Naive thymus-derived CD8-positive, alpha-beta T cell (primary cell): Measurements from ENCODE around the gene CMTM5. TPM values are rescaled to one million over a fixed set of nuclear protein-coding genes. Genes with fewer than 3 reads are reported as not detected.

ENCODE experiments used
- ATAC-seq, 2 donors: fragments of 150-1000 bp; cut with Tn5 transposase in 1 of 2; sonication (Bioruptor Pico), chemical (Tn5 transposase) in 1 of 2; 1 replicate in 1 of 2; 2 replicates in 1 of 2; pipeline ENCODE4 v1.10.0; 2021; ENCODE audit warnings: mild to moderate bottlenecking in 2 of 2, moderate library complexity in 2 of 2
- POLR2A ChIA-PET: fragments of 350-600 bp; sonication (Branson Sonifier 250); formaldehyde crosslinking; loops from one replicate; lab custom pipeline; 2021; ENCODE audit warnings: antibody characterized with exemption; lab: Charles Lee
- DNase-seq, 10 donors: peaks; one replicate each; pipeline versions ENCODE4 v3.0.0 to v3.0.0-alpha.2; 2020 to 2022
- H3K27ac Mint-ChIP-seq, 10 donors: one replicate each; pipeline ENCODE4 v1.8.0; 2020 to 2022; ENCODE audit warnings: mild to moderate bottlenecking in 10 of 10, mixed read lengths in 10 of 10, moderate library complexity in 4 of 10, inconsistent platforms in 1 of 10
- H3K27me3 Mint-ChIP-seq, 5 donors: one replicate each; pipeline ENCODE4 v1.8.0; 2021 to 2022; ENCODE audit warnings: mixed read lengths in 5 of 5
- H3K36me3 Mint-ChIP-seq, 3 donors: one replicate each; pipeline ENCODE4 v1.8.0; 2020 to 2022; ENCODE audit warnings: mixed read lengths in 3 of 3, mild to moderate bottlenecking in 2 of 3, inconsistent platforms in 1 of 3
- H3K4me1 Mint-ChIP-seq, 4 donors: one replicate each; pipeline ENCODE4 v1.8.0; 2021 to 2022; ENCODE audit warnings: mixed read lengths in 4 of 4
- H3K4me3 Mint-ChIP-seq, 10 donors: one replicate each; pipeline ENCODE4 v1.8.0; 2020 to 2022; ENCODE audit warnings: mild to moderate bottlenecking in 10 of 10, mixed read lengths in 10 of 10, moderate library complexity in 6 of 10, inconsistent platforms in 1 of 10
- H3K9me3 Mint-ChIP-seq, 9 donors: one replicate each; pipeline ENCODE4 v1.8.0; 2020 to 2022; ENCODE audit warnings: mixed read lengths in 9 of 9, mild to moderate bottlenecking in 3 of 9, inconsistent platforms in 1 of 9, moderate library complexity in 1 of 9
- polyA plus RNA-seq, 3 donors: library from polyadenylated mRNA; unstranded; fragments of 300-500 nt; fragmentation: Illumina TruSeq; gene quantifications; one replicate each; pipeline ENCODE4 v1.2.3, GENCODE V29; 2021
- total RNA-seq, 8 experiments: library from RNA in 2 of 8; stranded (reverse) in 2 of 8; gene quantifications; one replicate each; pipeline ENCODE4 v1.2.3 and lab custom pipeline; 2021 to 2026

The CMTM5 gene
- total and polyA plus RNA-seq, 5 experiments from 2014 or later: not detected

GRCh38 chr14:23372509-23372908, 4.3 kb upstream of the CMTM5 start, which contains the start of gene IL25:
TSS of gene IL25 (plus strand) at chr14:23372809.
- peaks cover 1 to 18% (median 10%) of the 10 kb centered on the region in 5 donors for H3K27me3 Mint-ChIP-seq
- DNase-seq (no peak), ATAC-seq (no peak)
- H3K27ac Mint-ChIP-seq: no peak within 1 kb of the TSS
- H3K4me3 Mint-ChIP-seq: no peak within 1 kb of the TSS
- H3K36me3 Mint-ChIP-seq: no peaks in the 10 kb centered on the region
- H3K9me3 Mint-ChIP-seq: no peaks in the 10 kb centered on the region
- POLR2A ChIA-PET: no interaction called here
- H3K4me1 Mint-ChIP-seq: peaks cover 0 to 2% (median 0%) of the 10 kb centered on the region in 4 donors

GRCh38 chr14:23373041-23373440, 3.8 kb upstream of the CMTM5 start:
- ATAC-seq: no peak
- DNase-seq: no peak
- Mint-ChIP-seq H3K4me1 (peaks cover 0 to 2% (median 0%) of the 10 kb centered on the region in 4 donors), H3K27me3 (peaks cover 1 to 18% (median 7%) of the 10 kb centered on the region in 5 donors), H3K4me3 (no peak overlapping the region), H3K27ac (no peak overlapping the region), H3K36me3 (no peaks in the 10 kb centered on the region), H3K9me3 (no peaks in the 10 kb centered on the region)
- POLR2A ChIA-PET: no interaction called here

GRCh38 chr14:23375527-23376251, 1.2 kb upstream of the CMTM5 start:
- Mint-ChIP-seq H3K36me3 (no peaks in the 10 kb centered on the region), H3K27me3 (peaks cover 0 to 20% (median 4%) of the 10 kb centered on the region in 5 donors), H3K27ac (no peak overlapping the region), H3K9me3 (no peaks in the 10 kb centered on the region), H3K4me1 (peaks cover 0 to 2% (median 0%) of the 10 kb centered on the region in 4 donors), H3K4me3 (no peak overlapping the region)
- POLR2A ChIA-PET: no interaction called here
- DNase-seq (no peak), ATAC-seq (no peak)

GRCh38 chr14:23377198-23377550, 328 bp downstream of the CMTM5 start:
- no peak overlapping the region for H3K27ac Mint-ChIP-seq
- DNase-seq (no peak), ATAC-seq (no peak)
- H3K27me3 Mint-ChIP-seq: peaks cover 0 to 27% (median 10%) of the 10 kb centered on the region in 5 donors
- H3K36me3 Mint-ChIP-seq: no peaks in the 10 kb centered on the region
- H3K4me1 Mint-ChIP-seq: peaks cover 0 to 2% (median 0%) of the 10 kb centered on the region in 4 donors
- no peak overlapping the region for H3K4me3 Mint-ChIP-seq
- POLR2A ChIA-PET: no interaction called here
- H3K9me3 Mint-ChIP-seq: no peaks in the 10 kb centered on the region

GRCh38 chr14:23377573-23378563, 1.0 kb downstream of the CMTM5 start:
- peaks cover 0 to 34% (median 10%) of the 10 kb centered on the region in 5 donors for H3K27me3 Mint-ChIP-seq
- H3K4me1 Mint-ChIP-seq: peaks cover 0 to 2% (median 0%) of the 10 kb centered on the region in 4 donors
- no peak overlapping the region for H3K27ac Mint-ChIP-seq
- DNase-seq (no peak), ATAC-seq (no peak)
- POLR2A ChIA-PET: no interaction called here
- H3K4me3 Mint-ChIP-seq: no peak overlapping the region
- no peaks in the 10 kb centered on the region for H3K36me3 Mint-ChIP-seq
- no peaks in the 10 kb centered on the region for H3K9me3 Mint-ChIP-seq

- Mint-ChIP-seq H3K4me1 (peaks cover 0 to 2% (median 0%) of the 10 kb centered on the region in 4 donors), H3K27me3 (peaks cover 0 to 36% (median 10%) of the 10 kb centered on the region in 5 donors), H3K4me3 (no peak overlapping the region), H3K27ac (peak overlapping the region in 2 of 10 donors; percentile 57 to 66), H3K36me3 (no peaks in the 10 kb centered on the region), H3K9me3 (no peaks in the 10 kb centered on the region)
- no peak for ATAC-seq
- POLR2A ChIA-PET: no interaction called here
- DNase-seq: no peak
Measured at GRCh38 chr14:23378612-23379220, 1.9 kb downstream of the CMTM5 start.

- Mint-ChIP-seq H3K27me3 (peaks cover 0 to 36% (median 10%) of the 10 kb centered on the region in 5 donors), H3K36me3 (no peaks in the 10 kb centered on the region), H3K9me3 (no peaks in the 10 kb centered on the region), H3K4me1 (peaks cover 0 to 2% (median 0%) of the 10 kb centered on the region in 4 donors), H3K4me3 (no peak overlapping the region), H3K27ac (no peak overlapping the region)
- POLR2A ChIA-PET: interaction anchor here (1.3 to 1.8 kb wide), 2 partner anchors 53 to 58 kb away, joined by 4 to 8 read pairs; partner anchors contain the start of gene PABPN1
- DNase-seq (peak; percentile 47 to 84 (median 66)), ATAC-seq (peak; percentile 88 to 100)
Measured at GRCh38 chr14:23379366-23380196, 2.7 kb downstream of the CMTM5 start.

- peaks cover 0 to 36% (median 10%) of the 10 kb centered on the region in 5 donors for H3K27me3 Mint-ChIP-seq
- ATAC-seq (peak in 1 of 2 donors; percentile 36), DNase-seq (no peak)
- no peak overlapping the region for H3K27ac Mint-ChIP-seq
- POLR2A ChIA-PET: interaction anchor here (1.3 to 1.8 kb wide), 2 partner anchors 54 to 59 kb away, joined by 4 to 8 read pairs; partner anchors contain the start of gene PABPN1
- no peak overlapping the region for H3K4me3 Mint-ChIP-seq
- no peaks in the 10 kb centered on the region for H3K9me3 Mint-ChIP-seq
- H3K36me3 Mint-ChIP-seq: no peaks in the 10 kb centered on the region
- H3K4me1 Mint-ChIP-seq: peaks cover 0 to 2% (median 0%) of the 10 kb centered on the region in 4 donors
Measured at GRCh38 chr14:23380197-23380914, 3.5 kb downstream of the CMTM5 start.

GRCh38 chr14:23380976-23381375, 4.1 kb downstream of the CMTM5 start:
- no peak for DNase-seq
- ATAC-seq: no peak
- POLR2A ChIA-PET: interaction anchor here (1.8 kb wide), 1 partner anchor 59 kb away, joined by 8 read pairs; the partner anchor contains the start of gene PABPN1

GRCh38 chr14:23381871-23382270, 5.0 kb downstream of the CMTM5 start:
- Mint-ChIP-seq H3K4me3 (no peak overlapping the region), H3K36me3 (no peaks in the 10 kb centered on the region), H3K27ac (no peak overlapping the region), H3K27me3 (peaks cover 0 to 36% (median 10%) of the 10 kb centered on the region in 5 donors), H3K4me1 (peaks cover 0 to 2% (median 0%) of the 10 kb centered on the region in 4 donors), H3K9me3 (no peaks in the 10 kb centered on the region)
- DNase-seq (no peak), ATAC-seq (no peak)
- POLR2A ChIA-PET: no interaction called here

More at GRCh38 chr14:23380976-23381375, 4.1 kb downstream of the CMTM5 start:
- H3K27me3 Mint-ChIP-seq: peaks cover 0 to 36% (median 10%) of the 10 kb centered on the region in 5 donors
- no peaks in the 10 kb centered on the region for H3K36me3 Mint-ChIP-seq
- no peak overlapping the region for H3K27ac Mint-ChIP-seq
- peaks cover 0 to 2% (median 0%) of the 10 kb centered on the region in 4 donors for H3K4me1 Mint-ChIP-seq
- no peaks in the 10 kb centered on the region for H3K9me3 Mint-ChIP-seq
- no peak overlapping the region for H3K4me3 Mint-ChIP-seq

GRCh38 chr14:23382276-23382675, 5.4 kb downstream of the CMTM5 start:
- Mint-ChIP-seq H3K36me3 (no peaks in the 10 kb centered on the region), H3K27me3 (peaks cover 0 to 33% (median 10%) of the 10 kb centered on the region in 5 donors), H3K4me3 (no peak overlapping the region), H3K9me3 (no peaks in the 10 kb centered on the region), H3K27ac (no peak overlapping the region), H3K4me1 (peaks cover 0 to 1% (median 0%) of the 10 kb centered on the region in 4 donors)
- POLR2A ChIA-PET: no interaction called here
- no peak for DNase-seq
- no peak for ATAC-seq
